ENCODE data around the gene LEPROT.

LEPROT gene

GRCh38 chr1:65399003-65399402, 21.5 kb upstream of the LEPROT start:
- H3K79me2 ChIP-seq = no peaks in the 10 kb centered on the region
- H3K4me3 ChIP-seq (ENCODE audit: low read depth, low read length) = no peak overlapping the region
- H3K36me3 ChIP-seq (ENCODE audit: control insufficient read depth, insufficient read depth, low read length) = no peaks in the 10 kb centered on the region
- H2AFZ ChIP-seq = no peak overlapping the region
- TF ChIP-seq CTCF (IDR thresholded peaks at IDR 0.05) = no peak
- H3K4me2 ChIP-seq (ENCODE audit: low read length) = no peak overlapping the region
- no peak overlapping the region for H3K27ac ChIP-seq
- no peak overlapping the region for H3K9ac ChIP-seq
- H3K9me3 ChIP-seq (ENCODE audit: control insufficient read depth, low read length) = no peaks in the 10 kb centered on the region
- H3K4me1 ChIP-seq = no peaks in the 10 kb centered on the region
- no peaks in the 10 kb centered on the region for H3K27me3 ChIP-seq (ENCODE audit: control insufficient read depth, insufficient read depth, low read length)

- H3K27me3 ChIP-seq (ENCODE audit: control insufficient read depth, insufficient read depth, low read length) = no peaks in the 10 kb centered on the region
- TF ChIP-seq CTCF (IDR thresholded peaks at IDR 0.05) = no peak
- H3K4me3 ChIP-seq (ENCODE audit: low read depth, low read length) = no peak overlapping the region
- no peak overlapping the region for H3K27ac ChIP-seq
- no peaks in the 10 kb centered on the region for H3K79me2 ChIP-seq
- no peaks in the 10 kb centered on the region for H3K36me3 ChIP-seq (ENCODE audit: control insufficient read depth, insufficient read depth, low read length)
- H2AFZ ChIP-seq = no peak overlapping the region
- H3K4me2 ChIP-seq (ENCODE audit: low read length) = no peak overlapping the region
- no peaks in the 10 kb centered on the region for H3K4me1 ChIP-seq
- no peaks in the 10 kb centered on the region for H3K9me3 ChIP-seq (ENCODE audit: control insufficient read depth, low read length)
- H3K9ac ChIP-seq = no peak overlapping the region
These were observed 18.9 kb upstream of the LEPROT start for GRCh38 chr1:65401612-65402011.

GRCh38 chr1:65404941-65405340, 15.5 kb upstream of the LEPROT start:
- Histone ChIP-seq H3K9me3 (ENCODE audit: control insufficient read depth, low read length) (no peaks in the 10 kb centered on the region), H3K27me3 (ENCODE audit: control insufficient read depth, insufficient read depth, low read length) (no peaks in the 10 kb centered on the region)
- no peak for TF ChIP-seq CTCF (IDR thresholded peaks at IDR 0.05)

GRCh38 chr1:65407877-65408276, 12.6 kb upstream of the LEPROT start:
- Histone ChIP-seq H3K36me3 (ENCODE audit: control insufficient read depth, insufficient read depth, low read length) (no peaks in the 10 kb centered on the region), H3K9ac (no peak overlapping the region), H3K9me3 (ENCODE audit: control insufficient read depth, low read length) (no peaks in the 10 kb centered on the region), H2AFZ (no peak overlapping the region), H3K4me1 (no peaks in the 10 kb centered on the region), H3K4me2 (ENCODE audit: low read length) (no peak overlapping the region), H3K27me3 (ENCODE audit: control insufficient read depth, insufficient read depth, low read length) (no peaks in the 10 kb centered on the region), H3K4me3 (ENCODE audit: low read depth, low read length) (no peak overlapping the region), H3K27ac (no peak overlapping the region), H3K79me2 (no peaks in the 10 kb centered on the region)
- TF ChIP-seq CTCF (IDR thresholded peaks at IDR 0.05) = no peak

More at GRCh38 chr1:65404941-65405340, 15.5 kb upstream of the LEPROT start:
- Histone ChIP-seq H3K79me2 (no peaks in the 10 kb centered on the region), H2AFZ (no peak overlapping the region), H3K36me3 (ENCODE audit: control insufficient read depth, insufficient read depth, low read length) (no peaks in the 10 kb centered on the region), H3K4me2 (ENCODE audit: low read length) (no peak overlapping the region), H3K9ac (no peak overlapping the region), H3K27ac (no peak overlapping the region), H3K4me1 (no peaks in the 10 kb centered on the region), H3K4me3 (ENCODE audit: low read depth, low read length) (no peak overlapping the region)

GRCh38 chr1:65409314-65409713, 11.2 kb upstream of the LEPROT start:
- Histone ChIP-seq H3K9me3 (ENCODE audit: control insufficient read depth, low read length) (no peaks in the 10 kb centered on the region), H3K27ac (no peak overlapping the region), H3K36me3 (ENCODE audit: control insufficient read depth, insufficient read depth, low read length) (no peaks in the 10 kb centered on the region), H3K4me2 (ENCODE audit: low read length) (no peak overlapping the region), H3K4me1 (no peaks in the 10 kb centered on the region), H3K4me3 (ENCODE audit: low read depth, low read length) (no peak overlapping the region), H3K27me3 (ENCODE audit: control insufficient read depth, insufficient read depth, low read length) (no peaks in the 10 kb centered on the region), H3K79me2 (no peaks in the 10 kb centered on the region), H3K9ac (no peak overlapping the region), H2AFZ (no peak overlapping the region)
- no peak for TF ChIP-seq CTCF (IDR thresholded peaks at IDR 0.05)
